NCI-H774 (cell line): ENCODE data around the gene ARID4A.
A peak's percentile ranks its signal among the peaks of the same experiment; 100 is the strongest.
"Not testable (repeated sequence)": the region's sequence is repeated elsewhere in the genome, so short reads cannot be mapped to it uniquely, and the experiment has no call there.

Source experiments
- DNase-seq: peaks from one replicate; lab custom pipeline; 2025; lab: John Stamatoyannopoulos, UW

Gene ARID4A

GRCh38 chr14:58362798-58363412, 64.5 kb downstream of the ARID4A start:
- no peak for DNase-seq

GRCh38 chr14:58364316-58364715, 66.0 kb downstream of the ARID4A start:
- DNase-seq: no peak

GRCh38 chr14:58367296-58367695, 68.9 kb downstream of the ARID4A start:
- no peak for DNase-seq

GRCh38 chr14:58368956-58369355, 70.6 kb downstream of the ARID4A start:
- no peak for DNase-seq

GRCh38 chr14:58376791-58377190, 78.4 kb downstream of the ARID4A start:
- no peak for DNase-seq

- DNase-seq: no peak
Observed at GRCh38 chr14:58390830-58391229, 92.5 kb downstream of the ARID4A start.

GRCh38 chr14:58395562-58395811, 97.1 kb downstream of the ARID4A start:
- no peak for DNase-seq

GRCh38 chr14:58395812-58396788, 97.7 kb downstream of the ARID4A start, which contains the start of gene TOMM20L:
Gene TOMM20L, plus strand, starts transcription at chr14:58395930. Its CDS starts 28 bp downstream, at chr14:58395958.
- DNase-seq: peak; percentile 26

- no peak for DNase-seq
Observed at GRCh38 chr14:58397156-58397555, 98.8 kb downstream of the ARID4A start.

GRCh38 chr14:58398495-58398894, 100.1 kb downstream of the ARID4A start:
- DNase-seq: no peak

GRCh38 chr14:58398895-58399294, 100.5 kb downstream of the ARID4A start:
- no peak for DNase-seq

GRCh38 chr14:58401587-58401986, 103.2 kb downstream of the ARID4A start:
- no peak for DNase-seq

GRCh38 chr14:58408681-58409215, 110.4 kb downstream of the ARID4A start:
- no peak for DNase-seq

- no peak for DNase-seq
Observed at GRCh38 chr14:58414845-58415244, 116.5 kb downstream of the ARID4A start.

GRCh38 chr14:58415636-58416547, 117.5 kb downstream of the ARID4A start:
- DNase-seq: no peak

- not testable (repeated sequence) for DNase-seq
Observed at GRCh38 chr14:58416934-58417333, 118.6 kb downstream of the ARID4A start.
